ENCODE data around the gene SPPL2B. TPM values are rescaled to one million over a fixed set of nuclear protein-coding genes. Genes with fewer than 3 reads are reported as not detected.

SPPL2B gene
- total and polyA plus RNA-seq, 8 donors = 13.6 to 450 (median 74.1) TPM

GRCh38 chr19:2375353-2376121 lies 47.1 kb downstream of the SPPL2B start:
- DNase-seq = no peak
- Histone ChIP-seq H3K9me3 (peaks cover 0 to 18% (median 9%) of the 10 kb centered on the region in 4 donors), H3K4me1 (no peaks in the 10 kb centered on the region), H3K27me3 (peaks cover 0 to 33% (median 10%) of the 10 kb centered on the region in 3 donors), H3K36me3 (no peaks in the 10 kb centered on the region), H3K4me3 (no peak overlapping the region), H3K27ac (no peak overlapping the region)
- 81 to 87% (median 82%) methylated on average over 6 to 7 of the region's 7 CpGs for WGBS, 5 donors
- TF ChIP-seq POLR2AphosphoS5 (IDR thresholded peaks at IDR 0.05) (no peak), POLR2A (IDR thresholded peaks at IDR 0.05) (no peak), EP300 (IDR thresholded peaks at IDR 0.05) (no peak), CTCF (IDR thresholded peaks at IDR 0.05) (no peak)
- intact Hi-C loops (cut with DNase I; ENCODE audit: low total_unique reads) = no loop called here

GRCh38 chr19:2376784-2377519 lies 48.5 kb downstream of the SPPL2B start:
- Histone ChIP-seq H3K4me1 (no peaks in the 10 kb centered on the region), H3K36me3 (no peaks in the 10 kb centered on the region), H3K27me3 (peaks cover 0 to 30% (median 0%) of the 10 kb centered on the region in 3 donors), H3K4me3 (no peak overlapping the region), H3K27ac (no peak overlapping the region), H3K9me3 (peaks cover 0 to 23% (median 13%) of the 10 kb centered on the region in 4 donors)
- WGBS, 5 donors = 65 to 74% (median 69%) methylated on average over 5 to 15 of the region's 15 CpGs
- DNase-seq = no peak
- intact Hi-C loops (cut with DNase I; ENCODE audit: low total_unique reads) = no loop called here
- TF ChIP-seq POLR2A (IDR thresholded peaks at IDR 0.05) (no peak), EP300 (IDR thresholded peaks at IDR 0.05) (no peak), CTCF (IDR thresholded peaks at IDR 0.05) (no peak), POLR2AphosphoS5 (IDR thresholded peaks at IDR 0.05) (no peak)

- WGBS, 5 donors = 88 to 98% (median 94%) methylated on average over 2 of the region's 2 CpGs
- H3K9me3 ChIP-seq = peaks cover 0 to 23% (median 13%) of the 10 kb centered on the region in 4 donors
- no peak for TF ChIP-seq POLR2A (IDR thresholded peaks at IDR 0.05)
- TF ChIP-seq POLR2AphosphoS5 (IDR thresholded peaks at IDR 0.05) = no peak
- no peak for TF ChIP-seq EP300 (IDR thresholded peaks at IDR 0.05)
- TF ChIP-seq CTCF (IDR thresholded peaks at IDR 0.05) = no peak
- peaks cover 0 to 39% (median 0%) of the 10 kb centered on the region in 3 donors for H3K27me3 ChIP-seq
- H3K36me3 ChIP-seq = no peaks in the 10 kb centered on the region
- no peak overlapping the region for H3K27ac ChIP-seq
- no peak for DNase-seq
- peaks cover 0 to 7% (median 5%) of the 10 kb centered on the region in 4 donors for H3K4me1 ChIP-seq
- intact Hi-C loops (cut with DNase I; ENCODE audit: low total_unique reads) = no loop called here
- H3K4me3 ChIP-seq = no peak overlapping the region
Measured at GRCh38 chr19:2380567-2380966, 52.1 kb downstream of the SPPL2B start.

- Histone ChIP-seq H3K4me1 (peaks cover 0 to 7% (median 5%) of the 10 kb centered on the region in 4 donors), H3K9me3 (peaks cover 0 to 23% (median 13%) of the 10 kb centered on the region in 4 donors), H3K4me3 (no peak overlapping the region), H3K27me3 (peaks cover 0 to 37% (median 0%) of the 10 kb centered on the region in 3 donors), H3K36me3 (no peaks in the 10 kb centered on the region), H3K27ac (no peak overlapping the region)
- TF ChIP-seq POLR2AphosphoS5 (IDR thresholded peaks at IDR 0.05) (no peak), POLR2A (IDR thresholded peaks at IDR 0.05) (no peak), CTCF (IDR thresholded peaks at IDR 0.05) (no peak), EP300 (IDR thresholded peaks at IDR 0.05) (no peak)
- 46 to 63% (median 47%) methylated on average over 17 to 18 of the region's 18 CpGs for WGBS, 5 donors
- intact Hi-C loops (cut with DNase I; ENCODE audit: low total_unique reads) = no loop called here
- DNase-seq = peak in 1 of 2 donors; percentile 68
Measured at GRCh38 chr19:2381148-2381820, 52.8 kb downstream of the SPPL2B start.
